LNCaP clone FGC (cell line): ENCODE measurements around the gene LDAF1.

Experiments used
- DNase-seq: peaks from one replicate; pipeline ENCODE4 v3.0.0-alpha.2; 2011; ENCODE audit warnings: low read depth
- H3K4me3 ChIP-seq: 2 replicates; pipeline ENCODE4 v1.5.1; 2011; ENCODE audit warnings: mild to moderate bottlenecking, low read depth, low read length, control low read depth
- CTCF ChIP-seq: IDR thresholded peaks from 2 replicates; pipeline ENCODE4 v1.5.1; 2012; ENCODE audit warnings: mild to moderate bottlenecking; ENCODE audit not compliant: control insufficient read depth, insufficient read depth; ENCODE audit errors: extremely low read depth

LDAF1 gene

DNA sequence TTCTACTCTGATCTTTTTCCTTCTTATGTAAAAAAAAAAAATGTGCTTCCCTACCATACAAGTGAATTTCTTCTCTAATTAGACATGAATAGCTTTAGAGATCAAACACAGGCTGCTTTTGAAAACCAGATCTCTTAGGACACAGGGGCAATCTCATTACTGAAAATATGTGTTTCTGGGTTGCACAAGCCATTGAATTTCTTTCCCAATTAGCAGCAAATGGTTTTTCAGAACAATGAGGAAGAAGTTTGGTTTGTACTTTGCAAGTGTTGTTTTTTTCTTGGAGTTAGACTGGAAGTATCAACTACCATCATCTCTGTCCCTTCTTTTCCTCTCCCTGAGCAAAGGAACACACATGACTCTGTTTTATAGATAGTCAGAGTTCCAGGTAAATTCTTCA is 69.4 kb downstream of the LDAF1 start:
- no peak for TF ChIP-seq CTCF
- DNase-seq: no peak
- no peak overlapping the region for H3K4me3 ChIP-seq

GRCh38 chr16:21228361-21228872 is 69.9 kb downstream of the LDAF1 start:
- DNase-seq: no peak
- H3K4me3 ChIP-seq: no peak overlapping the region
- no peak for TF ChIP-seq CTCF
